Measurements from ENCODE around the gene FSTL3. TPM values are rescaled to one million over a fixed set of nuclear protein-coding genes. Genes with fewer than 3 reads are reported as not detected.

FSTL3 gene
- total and polyA plus RNA-seq, 10 of the 15 experiments (the other 5 are each of a cell fraction or from before 2014, with no cell fraction given): 0.42 to 13.5 (median 3.6) TPM

DNA sequence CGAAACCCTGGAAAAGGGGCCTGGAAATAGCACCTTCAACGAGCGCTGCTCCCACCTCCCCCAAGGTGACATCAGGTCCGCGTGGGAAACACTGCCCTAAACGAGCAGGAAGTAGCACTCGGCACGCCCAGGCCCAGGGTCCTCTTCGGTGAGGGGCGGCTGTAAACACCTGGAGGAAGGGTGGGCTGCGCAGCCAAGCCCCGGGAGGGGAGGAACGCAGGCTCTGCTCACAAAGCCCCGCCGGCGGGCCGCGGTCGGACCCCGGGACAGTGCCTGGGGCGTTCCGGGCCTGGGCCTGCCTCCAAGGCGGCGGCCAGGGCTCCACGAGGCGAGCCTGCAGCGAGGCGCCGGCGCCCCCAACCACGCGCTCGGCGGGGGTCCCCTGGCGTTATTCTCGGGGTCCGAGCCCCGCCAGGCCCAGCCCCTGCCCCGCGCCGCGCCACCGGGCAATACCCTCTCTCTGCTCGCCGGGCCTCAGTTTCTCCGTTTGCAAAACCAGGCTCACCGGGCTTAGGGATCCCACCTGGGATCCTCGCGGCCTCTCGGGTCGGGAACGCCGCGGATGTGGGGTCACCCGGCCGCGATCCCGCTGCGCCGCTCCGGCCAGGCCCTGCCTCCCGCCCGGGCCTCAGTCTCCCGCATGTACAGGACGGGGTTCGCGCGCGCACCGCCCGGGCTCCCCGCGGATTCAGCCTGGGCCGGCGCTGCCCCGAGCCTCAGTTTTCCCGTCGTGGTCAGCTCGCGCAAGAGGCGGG lies 13.8 kb upstream of the FSTL3 start (continued):
- TF ChIP-seq CREM (IDR thresholded peaks at IDR 0.05; ENCODE audit: low read depth) (peak; percentile 31; the same call in 1 of the 2 replicates), BCL11A (IDR thresholded peaks at IDR 0.05; ENCODE audit: low read depth, low read length) (no peak), SREBF1 (IDR thresholded peaks at IDR 0.05; ENCODE audit: low read length) (no peak), ZBED1 (IDR thresholded peaks at IDR 0.05; ENCODE audit: borderline replicate concordance) (no peak), SIN3A (IDR thresholded peaks at IDR 0.05; ENCODE audit: low read depth, low read length) (peak; percentile 74), GATAD2B (conservative IDR thresholded peaks at IDR 0.05; ENCODE audit: low read depth) (0 out of 2 replicates have a peak, but pooled peaks have one; percentile 48), CBFB (IDR thresholded peaks at IDR 0.05; ENCODE audit: low read depth) (no peak), BACH1 (IDR thresholded peaks at IDR 0.05; ENCODE audit: borderline replicate concordance) (peak; percentile 27; the same call in 1 of the 2 replicates), IRF5 (IDR thresholded peaks at IDR 0.05; ENCODE audit: borderline replicate concordance) (no peak), IKZF1 (conservative IDR thresholded peaks at IDR 0.05) (no peak; the same call in 1 of the 2 replicates), ZNF687 (IDR thresholded peaks at IDR 0.05) (0 out of 2 replicates have a peak, but pooled peaks have one; percentile 40), MEF2A (IDR thresholded peaks at IDR 0.05; ENCODE audit: insufficient read depth, low read depth, low read length) (no peak), IKZF2 (IDR thresholded peaks at IDR 0.05) (no peak), ETV6 (conservative IDR thresholded peaks at IDR 0.05 in 1 of 2, IDR thresholded peaks at IDR 0.05 in 1 of 2; ENCODE audit: borderline replicate concordance in 1 of 2, low read depth in 1 of 2) (0 out of 4 replicates have a peak, but pooled peaks of 1 of the 2 experiments have one; percentile 9), MTA3 (IDR thresholded peaks at IDR 0.05; ENCODE audit: borderline replicate concordance, low read length) (no peak)
- TF ChIP-seq, protein P1, sequence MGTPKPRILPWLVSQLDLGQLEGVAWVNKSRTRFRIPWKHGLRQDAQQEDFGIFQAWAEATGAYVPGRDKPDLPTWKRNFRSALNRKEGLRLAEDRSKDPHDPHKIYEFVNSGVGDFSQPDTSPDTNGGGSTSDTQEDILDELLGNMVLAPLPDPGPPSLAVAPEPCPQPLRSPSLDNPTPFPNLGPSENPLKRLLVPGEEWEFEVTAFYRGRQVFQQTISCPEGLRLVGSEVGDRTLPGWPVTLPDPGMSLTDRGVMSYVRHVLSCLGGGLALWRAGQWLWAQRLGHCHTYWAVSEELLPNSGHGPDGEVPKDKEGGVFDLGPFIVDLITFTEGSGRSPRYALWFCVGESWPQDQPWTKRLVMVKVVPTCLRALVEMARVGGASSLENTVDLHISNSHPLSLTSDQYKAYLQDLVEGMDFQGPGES (IDR thresholded peaks at IDR 0.05): no peak
- TF ChIP-seq, protein P2, sequence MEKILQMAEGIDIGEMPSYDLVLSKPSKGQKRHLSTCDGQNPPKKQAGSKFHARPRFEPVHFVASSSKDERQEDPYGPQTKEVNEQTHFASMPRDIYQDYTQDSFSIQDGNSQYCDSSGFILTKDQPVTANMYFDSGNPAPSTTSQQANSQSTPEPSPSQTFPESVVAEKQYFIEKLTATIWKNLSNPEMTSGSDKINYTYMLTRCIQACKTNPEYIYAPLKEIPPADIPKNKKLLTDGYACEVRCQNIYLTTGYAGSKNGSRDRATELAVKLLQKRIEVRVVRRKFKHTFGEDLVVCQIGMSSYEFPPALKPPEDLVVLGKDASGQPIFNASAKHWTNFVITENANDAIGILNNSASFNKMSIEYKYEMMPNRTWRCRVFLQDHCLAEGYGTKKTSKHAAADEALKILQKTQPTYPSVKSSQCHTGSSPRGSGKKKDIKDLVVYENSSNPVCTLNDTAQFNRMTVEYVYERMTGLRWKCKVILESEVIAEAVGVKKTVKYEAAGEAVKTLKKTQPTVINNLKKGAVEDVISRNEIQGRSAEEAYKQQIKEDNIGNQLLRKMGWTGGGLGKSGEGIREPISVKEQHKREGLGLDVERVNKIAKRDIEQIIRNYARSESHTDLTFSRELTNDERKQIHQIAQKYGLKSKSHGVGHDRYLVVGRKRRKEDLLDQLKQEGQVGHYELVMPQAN (conservative IDR thresholded peaks at IDR 0.05): 0 out of 2 replicates have a peak, but pooled peaks have one; percentile 56
- TF ChIP-seq, protein P3, sequence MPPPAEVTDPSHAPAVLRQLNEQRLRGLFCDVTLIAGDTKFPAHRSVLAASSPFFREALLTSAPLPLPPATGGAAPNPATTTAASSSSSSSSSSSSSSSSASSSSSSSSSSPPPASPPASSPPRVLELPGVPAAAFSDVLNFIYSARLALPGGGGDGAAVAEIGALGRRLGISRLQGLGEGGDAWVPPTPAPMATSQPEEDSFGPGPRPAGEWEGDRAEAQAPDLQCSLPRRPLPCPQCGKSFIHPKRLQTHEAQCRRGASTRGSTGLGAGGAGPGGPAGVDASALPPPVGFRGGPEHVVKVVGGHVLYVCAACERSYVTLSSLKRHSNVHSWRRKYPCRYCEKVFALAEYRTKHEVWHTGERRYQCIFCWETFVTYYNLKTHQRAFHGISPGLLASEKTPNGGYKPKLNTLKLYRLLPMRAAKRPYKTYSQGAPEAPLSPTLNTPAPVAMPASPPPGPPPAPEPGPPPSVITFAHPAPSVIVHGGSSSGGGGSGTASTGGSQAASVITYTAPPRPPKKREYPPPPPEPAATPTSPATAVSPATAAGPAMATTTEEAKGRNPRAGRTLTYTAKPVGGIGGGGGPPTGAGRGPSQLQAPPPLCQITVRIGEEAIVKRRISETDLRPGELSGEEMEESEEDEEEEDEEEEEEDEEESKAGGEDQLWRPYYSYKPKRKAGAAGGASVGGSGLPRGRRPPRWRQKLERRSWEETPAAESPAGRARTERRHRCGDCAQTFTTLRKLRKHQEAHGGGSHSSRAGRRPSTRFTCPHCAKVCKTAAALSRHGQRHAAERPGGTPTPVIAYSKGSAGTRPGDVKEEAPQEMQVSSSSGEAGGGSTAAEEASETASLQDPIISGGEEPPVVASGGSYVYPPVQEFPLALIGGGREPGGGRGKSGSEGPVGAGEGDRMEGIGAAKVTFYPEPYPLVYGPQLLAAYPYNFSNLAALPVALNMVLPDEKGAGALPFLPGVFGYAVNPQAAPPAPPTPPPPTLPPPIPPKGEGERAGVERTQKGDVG (CRISPR knock-in tag; IDR thresholded peaks at IDR 0.05): no peak

All from GM12878 (cell line).